Hindlimb muscle (tissue), 1 donor: Measurements from ENCODE around the gene PARP14. TPM values are rescaled to one million over a fixed set of nuclear protein-coding genes. Genes with fewer than 3 reads are reported as not detected.
"Not testable (repeated sequence)": the region's sequence is repeated elsewhere in the genome, so short reads cannot be mapped to it uniquely, and the experiment has no call there.

ENCODE experiments used
- DNase-seq: peaks from one replicate; pipeline ENCODE4 v3.0.0-alpha.2; 2013
- polyA plus RNA-seq: library from polyadenylated mRNA; unstranded; fragments of 120-200 nt; gene quantifications from one replicate; pipeline ENCODE4 v1.2.1, GENCODE V29; 2013; ENCODE audit not compliant: insufficient read length

The PARP14 gene
- polyA plus RNA-seq, 1 donor: 10.5 TPM

DNA sequence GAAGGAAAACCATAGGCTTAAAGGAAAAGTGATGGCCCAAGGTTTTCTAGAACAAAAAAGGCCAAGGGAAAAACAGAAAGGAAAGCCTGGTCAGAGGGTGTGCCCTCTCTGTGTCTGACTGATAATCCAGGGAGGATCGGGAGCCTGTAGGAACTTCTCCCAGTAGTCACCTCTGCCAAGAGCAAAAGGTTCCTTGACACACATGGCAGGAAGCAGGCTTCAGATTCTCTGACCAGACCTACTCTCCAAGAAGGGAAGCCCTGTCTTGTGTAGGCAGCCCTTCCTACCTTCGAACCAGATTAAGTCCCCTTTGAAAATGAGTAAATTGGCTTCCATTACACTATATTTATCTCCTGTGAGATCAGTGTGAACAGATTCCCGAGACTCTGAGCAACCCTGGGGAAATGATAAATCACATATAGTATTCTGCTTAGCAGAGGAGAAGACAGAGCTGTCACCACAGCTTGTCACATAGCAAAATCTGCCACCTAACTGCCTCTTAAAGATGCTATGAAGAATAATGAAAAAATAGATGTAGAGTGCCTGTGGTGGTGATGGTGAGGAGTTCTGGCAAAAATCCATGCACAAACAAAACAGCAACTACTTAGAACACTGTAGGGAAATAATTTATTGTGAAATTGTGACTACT, 38.8 kb downstream of the PARP14 start:
- no peak for DNase-seq

DNA sequence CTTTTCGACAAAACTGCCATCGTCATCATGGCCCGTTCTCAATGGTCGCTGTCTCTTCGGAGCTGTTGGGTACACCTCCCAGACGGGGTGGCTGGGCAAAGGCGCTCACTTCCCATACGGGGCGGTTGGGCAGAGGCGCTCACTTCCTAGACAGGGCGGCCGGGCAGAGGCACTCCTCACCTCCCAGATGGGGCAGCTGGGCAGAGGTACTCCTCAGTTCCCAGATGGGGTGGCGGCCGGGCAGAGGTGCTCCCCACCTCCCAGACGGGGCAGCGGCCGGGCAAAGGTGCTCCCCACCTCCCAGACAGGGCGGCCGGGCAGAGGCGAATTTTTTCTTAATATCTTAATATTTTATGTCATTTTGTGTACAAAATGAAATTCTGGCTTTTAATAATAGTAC, 44.5 kb downstream of the PARP14 start:
- no peak for DNase-seq

- DNase-seq: peak; percentile 2
Observed at GRCh38 chr3:122727294-122727693, 46.7 kb downstream of the PARP14 start.

DNA sequence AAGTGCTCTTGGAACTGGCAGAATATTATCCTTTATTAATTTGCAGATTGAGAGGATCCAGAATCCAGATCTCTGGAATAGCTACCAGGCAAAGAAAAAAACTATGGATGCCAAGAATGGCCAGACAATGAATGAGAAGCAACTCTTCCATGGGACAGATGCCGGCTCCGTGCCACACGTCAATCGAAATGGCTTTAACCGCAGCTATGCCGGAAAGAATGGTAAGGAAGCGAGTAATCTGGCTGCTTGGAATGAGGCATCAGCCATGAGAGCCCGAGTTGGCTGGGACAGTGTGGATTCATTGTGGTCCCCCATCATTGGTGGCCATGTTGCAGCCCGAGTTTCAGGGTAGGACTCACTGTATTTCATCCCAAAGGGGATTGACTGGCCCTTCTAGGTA, 47.1 kb downstream of the PARP14 start:
- no peak for DNase-seq

DNA sequence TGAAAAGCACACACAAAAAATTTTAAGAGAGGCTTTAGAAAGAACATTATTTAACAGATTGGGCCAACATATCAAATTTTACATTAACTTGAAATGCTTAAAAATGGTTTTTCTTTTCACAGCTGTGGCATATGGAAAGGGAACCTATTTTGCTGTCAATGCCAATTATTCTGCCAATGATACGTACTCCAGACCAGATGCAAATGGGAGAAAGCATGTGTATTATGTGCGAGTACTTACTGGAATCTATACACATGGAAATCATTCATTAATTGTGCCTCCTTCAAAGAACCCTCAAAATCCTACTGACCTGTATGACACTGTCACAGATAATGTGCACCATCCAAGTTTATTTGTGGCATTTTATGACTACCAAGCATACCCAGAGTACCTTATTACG, 47.5 kb downstream of the PARP14 start:
- no peak for DNase-seq

GRCh38 chr3:122728756-122729514, 48.3 kb downstream of the PARP14 start:
- DNase-seq: no peak

DNA sequence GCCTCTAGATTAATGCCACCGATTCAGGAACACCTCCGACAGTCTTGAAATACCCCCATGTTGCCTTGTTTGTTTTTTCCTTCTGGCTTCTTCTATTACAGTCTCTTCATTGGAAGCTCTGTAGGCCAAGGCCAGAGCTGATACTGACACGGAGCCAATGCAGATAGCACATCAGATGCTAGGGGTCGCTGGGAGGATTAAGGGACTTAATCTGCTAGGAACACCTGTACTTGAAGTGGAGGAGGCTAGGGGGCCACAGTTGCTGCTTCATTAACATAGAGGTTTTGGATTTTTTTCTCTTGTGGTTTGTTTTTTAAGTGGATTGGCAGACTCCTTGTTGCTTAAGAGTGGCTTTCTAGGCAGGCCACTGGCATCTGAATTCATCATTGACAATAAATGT, 49.6 kb downstream of the PARP14 start:
- DNase-seq: no peak

DNA sequence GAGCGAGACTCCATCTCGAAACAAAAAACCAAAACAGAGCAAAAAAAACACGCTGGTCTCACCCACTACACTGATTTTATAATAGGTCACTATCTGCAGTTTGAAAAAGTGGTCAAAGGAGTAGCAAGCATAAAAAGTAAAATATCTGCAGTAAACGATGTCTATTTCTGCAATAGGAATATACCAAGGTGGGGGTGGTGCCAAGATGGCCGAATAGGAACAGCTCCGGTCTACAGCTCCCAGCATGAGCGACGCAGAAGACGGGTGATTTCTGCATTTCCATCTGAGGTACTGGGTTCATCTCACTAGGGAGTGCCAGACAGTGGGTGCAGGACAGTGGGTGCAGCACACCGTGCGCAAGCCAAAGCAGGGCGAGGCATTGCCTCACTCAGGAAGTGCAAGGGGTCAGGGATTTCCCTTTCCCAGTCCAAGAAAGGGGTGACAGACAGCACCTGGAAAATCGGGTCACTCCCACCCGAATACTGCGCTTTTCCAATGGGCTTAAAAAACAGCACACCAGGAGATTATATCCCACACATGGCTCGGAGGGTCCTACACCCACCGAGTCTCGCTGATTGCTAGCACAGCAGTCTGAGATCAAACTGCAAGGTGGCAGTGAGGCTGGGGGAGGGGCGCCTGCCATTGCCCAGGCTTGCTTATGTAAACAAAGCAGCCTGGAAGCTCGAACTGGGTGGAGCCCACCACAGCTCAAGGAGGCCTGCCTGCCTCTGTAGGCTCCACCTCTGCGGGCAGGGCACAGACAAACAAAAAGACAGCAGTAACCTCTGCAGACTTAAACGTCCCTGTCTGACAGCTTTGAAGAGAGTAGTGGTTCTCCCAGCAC, 52.3 kb downstream of the PARP14 start:
- DNase-seq: not testable (repeated sequence)

GRCh38 chr3:122739172-122739571, 58.5 kb downstream of the PARP14 start:
- no peak for DNase-seq

DNA sequence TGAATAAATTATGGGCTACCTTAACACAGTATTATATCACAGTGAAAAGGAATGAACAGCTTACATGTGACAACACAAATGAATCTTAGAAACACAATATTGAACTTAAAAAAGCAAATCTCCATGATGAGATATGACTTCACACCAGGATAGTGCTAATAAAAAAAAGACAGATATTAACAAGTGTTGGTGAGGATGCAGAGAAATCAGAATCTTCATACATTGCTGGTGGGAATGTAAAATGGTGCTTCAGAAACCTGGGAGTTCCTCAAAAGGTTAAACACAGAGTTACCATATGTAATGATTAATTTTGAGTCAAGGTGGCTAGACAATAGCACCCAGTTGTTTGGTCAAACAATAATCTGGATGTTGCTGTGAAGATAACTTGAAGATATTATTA, 61.6 kb downstream of the PARP14 start:
- no peak for DNase-seq

DNA sequence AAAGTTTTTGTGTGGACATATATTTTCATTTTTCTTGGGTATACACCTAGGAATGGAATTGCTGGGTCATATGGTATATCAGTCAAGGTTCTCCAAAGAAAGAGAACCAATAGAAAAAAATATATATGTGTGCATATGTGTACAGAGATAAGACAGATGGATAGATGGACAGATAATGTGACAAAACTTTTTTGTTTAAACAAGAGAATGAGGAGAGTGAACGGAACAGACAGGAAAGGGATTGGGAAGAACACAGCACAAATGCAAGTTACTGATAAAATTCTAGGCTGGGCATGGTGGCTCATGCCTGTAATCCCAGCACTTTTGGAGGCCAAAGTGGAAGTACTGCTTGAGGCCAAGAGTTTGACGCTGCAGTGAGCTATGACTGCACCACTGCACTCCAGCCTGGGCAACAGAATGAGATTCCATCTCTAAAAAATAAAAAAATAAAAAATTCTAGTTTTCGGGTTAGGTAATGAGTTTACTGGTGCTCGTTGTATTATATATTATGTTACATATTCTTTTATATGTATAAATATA, 63.0 kb downstream of the PARP14 start:
- DNase-seq: no peak

GRCh38 chr3:122745369-122746021, 64.9 kb downstream of the PARP14 start:
- no peak for DNase-seq

DNA sequence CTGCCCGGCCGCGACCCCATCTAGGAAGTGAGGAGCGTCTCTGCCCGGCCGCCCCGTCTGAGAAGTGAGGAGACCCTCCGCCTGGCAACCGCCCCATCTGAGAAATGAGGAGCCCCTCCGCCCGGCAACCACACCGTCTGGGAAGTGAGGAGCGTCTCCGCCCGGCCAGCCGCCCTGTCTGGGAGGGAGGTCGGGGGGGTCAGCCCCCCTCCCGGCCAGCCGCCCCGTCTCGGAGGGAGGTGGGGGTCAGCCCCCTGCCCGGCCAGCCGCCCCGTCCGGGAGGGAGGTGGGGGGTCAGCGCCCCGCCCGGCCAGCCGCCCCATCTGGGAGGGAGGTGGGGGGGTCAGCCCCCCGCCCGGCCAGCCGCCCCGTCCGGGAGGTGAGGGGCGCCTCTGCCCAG, 66.7 kb downstream of the PARP14 start:
- DNase-seq: not testable (repeated sequence)

GRCh38 chr3:122748347-122748746, 67.7 kb downstream of the PARP14 start:
- no peak for DNase-seq

DNA sequence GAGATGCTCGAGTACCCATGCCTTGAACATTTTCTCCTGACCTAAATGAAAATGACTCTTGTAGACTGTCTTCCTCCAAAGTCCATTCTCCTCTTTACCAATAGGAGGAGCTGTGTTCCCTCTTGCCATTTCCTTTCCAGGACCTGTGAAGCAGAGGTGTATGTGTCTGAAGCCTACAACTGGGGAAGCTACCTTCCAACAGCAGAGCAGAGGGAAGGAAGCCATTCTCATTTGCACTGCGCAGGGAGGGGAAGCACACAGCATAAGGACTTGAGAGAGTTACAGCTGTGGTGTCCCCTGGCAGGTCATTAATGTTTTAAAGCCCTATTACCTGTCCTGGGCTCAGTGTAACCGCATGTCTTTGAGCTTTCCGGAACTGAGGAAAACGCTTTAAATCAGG, 74.3 kb downstream of the PARP14 start:
- DNase-seq: no peak

DNA sequence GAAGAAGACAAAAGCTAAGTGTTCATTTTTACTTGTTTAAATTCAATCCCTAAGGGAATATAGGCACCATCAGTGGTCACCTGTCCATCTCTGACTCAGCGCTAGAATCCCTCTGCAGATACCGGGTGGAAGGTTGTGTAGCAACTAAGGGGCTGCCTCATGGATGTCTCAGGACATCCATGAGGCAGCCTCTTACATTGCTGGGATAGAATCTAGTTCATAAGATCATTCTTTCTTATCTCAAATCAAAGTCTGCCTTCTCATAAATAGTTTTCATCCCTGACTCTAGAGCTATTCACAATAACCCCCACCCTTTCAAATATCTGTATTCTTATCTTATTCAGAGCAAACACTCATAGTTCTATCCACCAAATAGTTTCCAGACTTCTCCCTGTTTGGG, 74.9 kb downstream of the PARP14 start:
- no peak for DNase-seq

DNA sequence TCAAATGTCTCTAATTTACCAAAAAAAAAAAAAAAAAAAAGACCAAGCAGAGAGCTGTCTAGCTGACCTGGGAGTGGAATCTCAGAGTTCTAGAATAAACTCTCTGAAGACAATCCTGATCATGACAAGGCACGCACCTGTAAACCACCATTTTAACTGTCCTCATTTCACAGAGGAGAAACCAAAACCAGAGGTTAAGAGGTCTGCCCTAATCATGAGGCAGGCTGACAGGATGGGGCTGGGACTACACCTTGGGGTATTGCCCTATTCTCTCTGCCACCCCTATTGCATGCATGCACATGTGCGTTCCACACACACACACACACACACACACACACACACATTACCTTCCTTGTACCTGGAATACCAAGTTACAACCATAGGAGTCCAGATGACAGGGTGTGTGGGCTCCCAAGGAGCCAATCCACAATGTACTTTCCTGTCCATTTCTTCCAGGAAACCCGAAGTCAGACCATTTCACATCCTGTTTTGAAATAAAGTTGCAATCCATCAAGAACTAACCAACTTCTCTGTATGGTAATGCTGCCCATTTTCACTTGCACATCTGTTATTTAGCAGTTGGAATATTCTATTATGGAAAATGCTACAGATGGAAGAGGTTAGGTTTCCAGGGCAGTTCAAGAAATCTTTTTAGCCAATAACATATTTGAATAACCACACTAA, 78.4 kb downstream of the PARP14 start:
- DNase-seq: no peak

GRCh38 chr3:122760453-122761271, 80.0 kb downstream of the PARP14 start:
- DNase-seq: no peak

GRCh38 chr3:122766430-122766829, 85.8 kb downstream of the PARP14 start:
- DNase-seq: no peak

DNA sequence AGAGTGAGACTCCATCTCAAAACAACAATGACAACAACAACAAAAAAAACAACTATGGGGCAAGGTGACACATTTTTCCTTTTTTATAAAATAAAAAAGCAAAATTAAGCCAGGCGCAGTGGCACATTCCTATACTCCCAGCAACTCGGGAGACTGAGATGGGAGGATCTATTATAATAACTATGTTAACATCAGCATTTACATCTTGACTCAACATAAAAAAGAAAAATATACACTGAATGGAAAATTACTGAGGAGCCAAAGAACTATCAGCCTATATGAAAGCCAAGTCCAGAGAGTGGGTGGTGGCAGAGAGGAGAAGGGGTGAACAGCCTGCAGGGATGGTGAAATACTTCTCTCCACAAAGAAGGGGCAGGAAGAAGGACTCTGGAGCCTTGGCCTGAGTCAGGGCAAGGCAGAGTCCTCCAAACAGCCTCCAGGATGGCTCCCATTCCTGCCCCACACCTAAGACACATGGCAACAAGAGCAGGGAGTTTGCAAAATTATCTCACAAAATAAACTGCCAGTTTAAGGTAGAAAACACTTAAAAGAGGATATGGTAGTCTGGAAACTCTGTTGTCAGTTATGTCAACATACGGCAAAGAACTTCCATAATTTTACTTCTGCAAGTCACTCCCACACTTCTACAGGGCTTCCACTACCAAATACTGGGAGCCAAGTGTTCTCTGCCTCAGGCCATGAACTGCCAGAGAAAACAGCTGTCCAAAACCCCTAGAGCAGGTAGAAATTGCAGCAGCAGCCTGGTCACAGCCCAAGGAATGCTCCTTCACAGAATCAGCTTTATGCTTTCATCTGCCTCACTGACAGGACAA, 87.1 kb downstream of the PARP14 start:
- DNase-seq: no peak
